Caco-2 (cell line): ENCODE data around the gene GRIN3B. TPM values are rescaled to one million over a fixed set of nuclear protein-coding genes. Genes with fewer than 3 reads are reported as not detected.

Experiments used
- BruUV-seq: library from RNA; stranded (reverse); fragments of 400-500 nt; replicated peaks from 2 replicates; lab custom pipeline; 2021; lab: Mats Ljungman, UMichigan
- CTCF ChIA-PET: fragments of 300-600 bp; sonication (Branson Sonifier 250); formaldehyde crosslinking; loops from one replicate; lab custom pipeline; 2022; ENCODE audit warnings: antibody characterized with exemption; lab: Charles Lee
- POLR2A ChIA-PET: fragments of 300-600 bp; sonication (Branson Sonifier 250); formaldehyde crosslinking; loops from one replicate; lab custom pipeline; 2022; ENCODE audit warnings: antibody characterized with exemption; lab: Charles Lee
- DNase-seq, 2 experiments: peaks; one replicate each; pipeline versions ENCODE4 v3.0.0 to v3.0.0-alpha.2; 2020 to 2022
- H3K27me3 ChIP-seq: replicated peaks from 2 replicates; pipeline ENCODE4 v1.6.0; 2011; ENCODE audit warnings: low read length; ENCODE audit not compliant: control insufficient read depth, insufficient read depth
- H3K36me3 ChIP-seq: 2 replicates; pipeline ENCODE4 v1.5.1; 2011; ENCODE audit warnings: low read length; ENCODE audit not compliant: control insufficient read depth, insufficient read depth
- H3K4me1 ChIP-seq: fragments of 250-450 bp; sonication (Bioruptor Pico); 2 replicates; pipeline ENCODE4 v1.5.1; 2020; ENCODE audit warnings: mild to moderate bottlenecking
- H3K4me3 ChIP-seq: 2 replicates; pipeline ENCODE4 v1.5.1; 2011; ENCODE audit warnings: low read depth, mild to moderate bottlenecking, control low read depth, low read length
- H3K9me3 ChIP-seq: fragments of 250-450 bp; sonication (Bioruptor Pico); 2 replicates; pipeline ENCODE4 v1.5.1; 2020; ENCODE audit warnings: mild to moderate bottlenecking, moderate library complexity
- H3K27ac Mint-ChIP-seq: one replicate; pipeline ENCODE4 v1.8.0; 2022; ENCODE audit warnings: mixed read lengths; ENCODE audit not compliant: unreplicated experiment
- H3K27me3 Mint-ChIP-seq: one replicate; pipeline ENCODE4 v1.8.0; 2022; ENCODE audit warnings: mixed read lengths; ENCODE audit not compliant: insufficient read depth, unreplicated experiment
- H3K36me3 Mint-ChIP-seq: one replicate; pipeline ENCODE4 v1.8.0; 2022; ENCODE audit warnings: mild to moderate bottlenecking, mixed read lengths; ENCODE audit not compliant: insufficient read depth, unreplicated experiment
- H3K4me1 Mint-ChIP-seq: one replicate; pipeline ENCODE4 v1.8.0; 2022; ENCODE audit warnings: low read depth, mixed read lengths; ENCODE audit not compliant: unreplicated experiment
- H3K4me3 Mint-ChIP-seq: one replicate; pipeline ENCODE4 v1.8.0; 2022; ENCODE audit warnings: mild to moderate bottlenecking, moderate library complexity, mixed read lengths; ENCODE audit not compliant: unreplicated experiment
- H3K9me3 Mint-ChIP-seq: one replicate; pipeline ENCODE4 v1.8.0; 2022; ENCODE audit warnings: mixed read lengths; ENCODE audit not compliant: unreplicated experiment
- intact Hi-C: fragments of 100-400 bp; cut with micrococcal nuclease; formaldehyde crosslinking; loops from one replicate; pipeline ENCODE4 v1.10.0; 2022; ENCODE audit not compliant: unreplicated experiment
- total RNA-seq: library from RNA; stranded (reverse); gene quantifications from 2 replicates; pipeline ENCODE4 v1.2.3, GENCODE V29; 2022
- TF ChIP-seq, protein P1 (sequence below), 2 experiments: fragments of 200-600 bp in 1 of 2; IDR thresholded peaks; 1 replicate in 1 of 2; 2 replicates in 1 of 2; pipeline versions ENCODE4 v1.5.1 to v1.8.0; 2011 to 2022; ENCODE audit warnings: antibody characterized with exemption in 1 of 2, control low read depth in 1 of 2, inconsistent platforms in 1 of 2, low read depth in 1 of 2, low read length in 1 of 2, mild to moderate bottlenecking in 1 of 2, moderate library complexity in 1 of 2; ENCODE audit not compliant: insufficient read depth in 1 of 2, severe bottlenecking in 1 of 2, unreplicated experiment in 1 of 2

Gene GRIN3B
- total RNA-seq, 1 experiment from 2014 or later, result 0.41 TPM

DNA sequence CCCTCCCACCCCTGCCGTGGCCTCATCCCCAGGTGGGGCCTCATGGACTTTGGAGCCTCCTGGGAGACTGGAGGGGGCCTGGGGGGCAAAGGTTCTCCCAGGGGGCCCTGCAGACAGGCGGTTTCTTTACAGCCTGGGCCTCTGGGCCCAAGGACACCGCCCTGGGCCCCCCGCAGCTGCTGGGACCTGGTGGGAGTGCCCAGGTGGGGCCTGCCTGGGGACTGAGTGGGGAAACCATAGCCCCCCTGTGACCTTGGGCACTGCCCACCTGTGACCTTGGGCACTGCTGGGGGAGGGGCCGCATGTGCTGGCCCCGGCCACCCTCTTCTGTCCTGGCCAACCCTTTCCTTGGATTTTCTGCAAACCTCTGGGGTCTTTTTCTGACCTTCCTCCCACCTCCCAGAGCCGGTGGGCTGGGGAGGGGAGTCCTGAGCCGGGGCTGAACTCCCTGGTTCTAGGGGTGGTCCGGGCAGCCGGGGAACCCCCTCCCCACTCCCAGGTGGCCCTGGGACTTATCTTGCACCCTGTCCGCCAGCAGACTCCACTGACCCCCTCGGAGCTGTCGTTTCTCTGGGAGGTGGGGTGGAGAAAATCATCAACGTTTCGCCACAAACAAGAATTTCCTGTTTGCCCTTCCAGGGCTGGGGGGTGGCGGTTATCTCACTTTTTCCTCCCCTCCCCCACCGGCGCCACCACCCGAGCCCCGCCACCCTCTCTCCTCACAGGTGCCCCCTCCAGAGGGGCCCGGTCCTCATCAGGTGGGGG lies 47.4 kb upstream of the GRIN3B start:
- DNase-seq, result peak; percentile 96 to 98
- Mint-ChIP-seq H3K9me3 (no peaks in the 10 kb centered on the region), H3K27me3 (no peaks in the 10 kb centered on the region), H3K36me3 (peaks cover 93% of the 10 kb centered on the region), H3K27ac (peak overlapping the region; percentile 96), H3K4me1 (peaks cover 7% of the 10 kb centered on the region), H3K4me3 (peak overlapping the region; percentile 74)
- Histone ChIP-seq H3K4me1 (peaks cover 77% of the 10 kb centered on the region), H3K9me3 (no peaks in the 10 kb centered on the region), H3K4me3 (peak overlapping the region; percentile 32), H3K36me3 (peaks cover 5% of the 10 kb centered on the region), H3K27me3 (no peaks in the 10 kb centered on the region)
- intact Hi-C loops, result loop anchor here (2.0 kb wide), 2 partner anchors 28 kb away; no protein-coding TSS in a partner anchor
- BruUV-seq, result no TSS peak
- ChIA-PET CTCF (interaction anchor here (0.6 kb wide), 1 partner anchor 1052 kb away, joined by 7 read pairs; no protein-coding TSS in a partner anchor), POLR2A (interaction anchor here (0.6 to 1.5 kb wide), 4 partner anchors 9 to 316 kb away, joined by 3 to 5 read pairs (median 4); partner anchors contain the start of gene CIRBP)
- TF ChIP-seq, protein P1, sequence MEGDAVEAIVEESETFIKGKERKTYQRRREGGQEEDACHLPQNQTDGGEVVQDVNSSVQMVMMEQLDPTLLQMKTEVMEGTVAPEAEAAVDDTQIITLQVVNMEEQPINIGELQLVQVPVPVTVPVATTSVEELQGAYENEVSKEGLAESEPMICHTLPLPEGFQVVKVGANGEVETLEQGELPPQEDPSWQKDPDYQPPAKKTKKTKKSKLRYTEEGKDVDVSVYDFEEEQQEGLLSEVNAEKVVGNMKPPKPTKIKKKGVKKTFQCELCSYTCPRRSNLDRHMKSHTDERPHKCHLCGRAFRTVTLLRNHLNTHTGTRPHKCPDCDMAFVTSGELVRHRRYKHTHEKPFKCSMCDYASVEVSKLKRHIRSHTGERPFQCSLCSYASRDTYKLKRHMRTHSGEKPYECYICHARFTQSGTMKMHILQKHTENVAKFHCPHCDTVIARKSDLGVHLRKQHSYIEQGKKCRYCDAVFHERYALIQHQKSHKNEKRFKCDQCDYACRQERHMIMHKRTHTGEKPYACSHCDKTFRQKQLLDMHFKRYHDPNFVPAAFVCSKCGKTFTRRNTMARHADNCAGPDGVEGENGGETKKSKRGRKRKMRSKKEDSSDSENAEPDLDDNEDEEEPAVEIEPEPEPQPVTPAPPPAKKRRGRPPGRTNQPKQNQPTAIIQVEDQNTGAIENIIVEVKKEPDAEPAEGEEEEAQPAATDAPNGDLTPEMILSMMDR (IDR thresholded peaks at IDR 0.05; ENCODE audit: insufficient read depth in 1 of 2, low read depth in 1 of 2, low read length in 1 of 2, severe bottlenecking in 1 of 2, unreplicated experiment in 1 of 2), result no peak

DNA sequence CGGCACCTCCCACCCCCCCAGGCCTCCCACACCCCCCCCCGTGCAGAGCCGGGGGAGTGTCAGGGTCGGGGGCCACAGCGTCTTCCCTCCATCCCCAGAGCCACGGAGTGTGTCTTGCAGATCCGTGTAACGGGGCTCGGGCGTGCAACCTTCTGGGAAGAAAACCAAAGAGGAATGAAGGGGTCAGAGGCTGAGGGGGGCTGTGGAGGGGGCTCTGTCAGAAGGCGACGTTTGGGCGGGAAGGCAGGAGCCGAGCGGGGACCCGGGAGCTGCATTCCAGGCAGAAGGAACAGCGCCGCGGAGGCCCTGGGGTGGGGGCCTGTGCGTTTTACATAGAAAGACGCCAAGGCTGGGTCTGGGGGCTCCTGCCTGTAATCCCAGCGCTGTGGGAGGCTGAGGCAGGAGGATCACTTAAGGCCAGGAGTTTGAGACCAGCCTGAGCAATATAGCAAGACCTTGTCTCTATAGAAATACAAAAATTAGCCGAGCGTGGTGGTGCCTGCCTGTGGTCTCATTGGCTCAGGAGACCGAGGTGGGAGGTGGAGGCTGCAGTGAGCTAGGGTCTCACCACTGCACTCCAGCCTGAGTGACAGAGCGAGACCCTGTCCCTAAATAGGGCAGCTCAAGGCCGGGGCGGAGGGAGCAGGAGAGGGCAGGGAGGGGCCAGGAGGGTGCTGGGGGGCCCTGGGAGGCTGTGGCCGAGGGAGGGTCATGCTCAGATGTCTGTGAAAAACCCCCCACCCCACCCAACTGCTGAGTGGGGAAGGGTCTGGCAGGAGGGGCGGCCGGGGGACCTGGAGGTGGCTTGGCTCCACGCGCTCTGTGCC lies 46.6 kb upstream of the GRIN3B start:
- POLR2A ChIA-PET, result interaction anchor here (1.5 kb wide), 1 partner anchor 201 kb away, joined by 5 read pairs; no protein-coding TSS in a partner anchor
- H3K36me3 ChIP-seq, result peaks cover 3% of the 10 kb centered on the region
- Mint-ChIP-seq H3K27me3 (no peaks in the 10 kb centered on the region), H3K4me3 (peak overlapping the region; percentile 74), H3K27ac (peak overlapping the region; percentile 96), H3K4me1 (peaks cover 1% of the 10 kb centered on the region), H3K9me3 (no peaks in the 10 kb centered on the region), H3K36me3 (peaks cover 90% of the 10 kb centered on the region)
- H3K4me1 ChIP-seq, result peaks cover 78% of the 10 kb centered on the region
- no TSS peak for BruUV-seq
- H3K9me3 ChIP-seq, result no peaks in the 10 kb centered on the region
- CTCF ChIA-PET, result interaction anchor here (0.6 kb wide), 2 partner anchors 42 to 1051 kb away, joined by 3 to 7 read pairs; no protein-coding TSS in a partner anchor
- H3K27me3 ChIP-seq, result no peaks in the 10 kb centered on the region
- no peak for DNase-seq
- intact Hi-C loops, result loop anchor here (2.0 kb wide), 2 partner anchors 27 to 29 kb away; no protein-coding TSS in a partner anchor
- TF ChIP-seq, protein P1 (IDR thresholded peaks at IDR 0.05; ENCODE audit: insufficient read depth in 1 of 2, low read depth in 1 of 2, low read length in 1 of 2, severe bottlenecking in 1 of 2, unreplicated experiment in 1 of 2), result no peak
- peak overlapping the region; percentile 32 for H3K4me3 ChIP-seq

DNA sequence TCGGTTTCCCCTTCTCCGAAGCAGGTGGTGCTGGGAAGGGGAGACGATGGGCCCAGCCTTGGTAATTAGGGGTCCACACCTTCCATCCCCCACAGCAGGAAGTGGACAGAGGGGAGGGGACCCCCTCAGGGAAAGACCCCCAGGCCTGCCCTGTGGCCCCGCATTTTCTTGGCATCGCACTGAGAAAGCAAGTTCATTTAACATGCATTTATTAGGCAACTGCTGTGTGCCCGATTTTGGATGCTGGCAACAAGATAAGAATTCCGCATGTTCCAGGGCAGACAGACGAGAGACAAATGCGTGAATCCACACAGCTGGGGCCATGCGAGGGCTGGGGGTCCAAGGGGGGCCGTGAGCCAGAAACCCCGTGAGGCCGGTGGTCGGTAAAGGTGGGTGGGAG lies 45.9 kb upstream of the GRIN3B start:
- CTCF ChIA-PET, result no interaction called here
- intact Hi-C loops, result no loop called here

More for the DNA sequence above, 45.9 kb upstream of the GRIN3B start:
- BruUV-seq, result no TSS peak
- Mint-ChIP-seq H3K27me3 (no peaks in the 10 kb centered on the region), H3K36me3 (peaks cover 90% of the 10 kb centered on the region), H3K27ac (peak overlapping the region; percentile 96), H3K4me1 (peaks cover 1% of the 10 kb centered on the region), H3K4me3 (peak overlapping the region; percentile 74), H3K9me3 (no peaks in the 10 kb centered on the region)
- Histone ChIP-seq H3K4me1 (peaks cover 78% of the 10 kb centered on the region), H3K36me3 (peaks cover 3% of the 10 kb centered on the region), H3K4me3 (peak overlapping the region; percentile 32), H3K9me3 (no peaks in the 10 kb centered on the region), H3K27me3 (no peaks in the 10 kb centered on the region)
- TF ChIP-seq, protein P1 (IDR thresholded peaks at IDR 0.05; ENCODE audit: insufficient read depth in 1 of 2, low read depth in 1 of 2, low read length in 1 of 2, severe bottlenecking in 1 of 2, unreplicated experiment in 1 of 2), result no peak
- no peak for DNase-seq
- POLR2A ChIA-PET, result no interaction called here
